Colonic mucosa (tissue), 4 donors: ENCODE results near the gene PML. TPM values are rescaled to one million over a fixed set of nuclear protein-coding genes. Genes with fewer than 3 reads are reported as not detected.

Source experiments
- DNase-seq: peaks from one replicate; pipeline ENCODE4 v3.0.0-alpha.2; 2020
- H3K27ac ChIP-seq: fragments of 200-600 bp; one replicate; pipeline ENCODE4 v1.8.0; 2021
- H3K27me3 ChIP-seq: fragments of 200-600 bp; one replicate; pipeline ENCODE4 v1.8.0; 2021
- H3K36me3 ChIP-seq: fragments of 200-600 bp; one replicate; pipeline ENCODE4 v1.8.0; 2021
- H3K4me1 ChIP-seq: fragments of 200-600 bp; one replicate; pipeline ENCODE4 v1.8.0; 2021; ENCODE audit warnings: mild to moderate bottlenecking
- H3K4me3 ChIP-seq: fragments of 200-600 bp; one replicate; pipeline ENCODE4 v1.8.0; 2021
- H3K9ac ChIP-seq, 2 donors: one replicate each; pipeline ENCODE4 v1.7.0; 2013; ENCODE audit warnings: control low read depth in 2 of 2, low read depth in 2 of 2, low read length in 2 of 2
- H3K9me3 ChIP-seq: fragments of 200-600 bp; one replicate; pipeline ENCODE4 v1.8.0; 2021
- CTCF ChIP-seq: fragments of 200-600 bp; IDR thresholded peaks from one replicate; pipeline ENCODE4 v1.8.0; 2022; ENCODE audit warnings: antibody characterized with exemption, mild to moderate bottlenecking
- intact Hi-C: fragments of 100-400 bp; cut with DNase I; formaldehyde crosslinking; loops from one replicate; pipeline ENCODE4 v1.14.1; 2022
- total RNA-seq, 2 donors: library from RNA; stranded (reverse); fragmentation: NEBNext Ultra II Directional in 1 of 2; extraction: Animal tissue kit (Norgen Biotek cat#: 25700) in 1 of 2; gene quantifications; one replicate each; pipeline ENCODE4 v1.2.1, GENCODE V29; 2021
- donor health status: healthy.
- donor health status: DM: no; HTN: no; CAD: no.
- donor health status: DM: no; HTN: no; CAD: no.

Gene PML
- total RNA-seq, 2 donors from 2014 or later: 27.0 to 31.3 TPM

- intact Hi-C loops: no loop called here
- no peak for TF ChIP-seq CTCF
- H3K36me3 ChIP-seq: no peaks in the 10 kb centered on the region
- no peak overlapping the region for H3K9ac ChIP-seq
- H3K27ac ChIP-seq: no peak overlapping the region
- no peaks in the 10 kb centered on the region for H3K27me3 ChIP-seq
- peaks cover 4% of the 10 kb centered on the region for H3K4me1 ChIP-seq
- DNase-seq: no peak
- no peak overlapping the region for H3K4me3 ChIP-seq
- no peaks in the 10 kb centered on the region for H3K9me3 ChIP-seq
Observed at GRCh38 chr15:73948396-73948795, 46.1 kb upstream of the PML start.

- no peak for DNase-seq
- intact Hi-C loops: no loop called here
- no peak overlapping the region for H3K9ac ChIP-seq
- H3K27me3 ChIP-seq: no peaks in the 10 kb centered on the region
- no peak overlapping the region for H3K4me3 ChIP-seq
- H3K4me1 ChIP-seq: peaks cover 4% of the 10 kb centered on the region
- no peaks in the 10 kb centered on the region for H3K9me3 ChIP-seq
- H3K27ac ChIP-seq: no peak overlapping the region
- H3K36me3 ChIP-seq: no peaks in the 10 kb centered on the region
- no peak for TF ChIP-seq CTCF
Observed at GRCh38 chr15:73948982-73949381, 45.5 kb upstream of the PML start.

DNA sequence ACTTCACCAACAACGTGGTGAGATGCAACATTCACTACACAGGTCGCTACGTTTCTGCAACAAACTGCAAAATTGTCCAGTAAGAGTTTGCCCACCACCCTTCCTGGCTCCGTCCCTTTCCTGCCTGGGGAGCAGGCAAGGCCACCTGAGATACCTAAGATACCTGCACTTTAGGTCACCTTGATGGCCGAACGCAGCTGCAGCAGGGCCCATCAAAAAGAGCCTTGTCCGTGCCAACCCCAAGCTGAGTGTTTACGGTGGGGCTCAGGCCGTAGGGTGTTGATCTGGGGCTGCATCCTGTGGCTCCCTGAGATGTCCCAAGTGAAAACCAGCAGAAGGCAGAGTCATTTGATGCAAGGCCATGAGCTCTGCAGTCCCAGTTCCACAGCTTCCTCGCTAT lies 45.0 kb upstream of the PML start:
- H3K36me3 ChIP-seq: no peaks in the 10 kb centered on the region
- peaks cover 4% of the 10 kb centered on the region for H3K4me1 ChIP-seq
- H3K9me3 ChIP-seq: no peaks in the 10 kb centered on the region
- intact Hi-C loops: no loop called here
- H3K27me3 ChIP-seq: no peaks in the 10 kb centered on the region
- no peak overlapping the region for H3K9ac ChIP-seq
- H3K4me3 ChIP-seq: no peak overlapping the region
- H3K27ac ChIP-seq: no peak overlapping the region
- no peak for TF ChIP-seq CTCF
- DNase-seq: no peak

DNA sequence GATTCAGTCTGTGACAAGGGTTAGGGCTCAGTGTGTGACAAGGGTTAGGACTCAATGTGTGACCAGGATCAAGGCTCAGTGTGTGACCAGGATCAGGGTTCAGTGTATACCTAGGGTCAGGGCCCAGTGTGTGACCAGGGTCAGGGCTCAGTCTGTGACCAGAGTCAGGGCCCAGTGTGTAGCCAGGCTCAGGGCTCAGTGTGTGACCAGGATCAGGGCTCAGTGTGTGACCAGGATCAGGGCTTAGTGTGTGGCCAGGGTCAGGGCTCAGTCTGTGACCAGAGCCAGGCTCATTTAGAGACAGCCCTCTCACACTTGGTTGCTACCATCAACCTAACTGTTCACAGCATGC lies 44.1 kb upstream of the PML start:
- H3K9me3 ChIP-seq: no peaks in the 10 kb centered on the region
- H3K4me1 ChIP-seq: peaks cover 4% of the 10 kb centered on the region
- no peaks in the 10 kb centered on the region for H3K36me3 ChIP-seq
- intact Hi-C loops: no loop called here
- H3K27ac ChIP-seq: no peak overlapping the region
- H3K27me3 ChIP-seq: no peaks in the 10 kb centered on the region
- DNase-seq: no peak
- TF ChIP-seq CTCF: no peak
- no peak overlapping the region for H3K4me3 ChIP-seq
- H3K9ac ChIP-seq: no peak overlapping the region

- intact Hi-C loops: no loop called here
- peak; percentile 80 for DNase-seq
- H3K9me3 ChIP-seq: no peaks in the 10 kb centered on the region
- H3K27me3 ChIP-seq: no peaks in the 10 kb centered on the region
- H3K27ac ChIP-seq: peak overlapping the region; percentile 75
- peaks cover 4% of the 10 kb centered on the region for H3K4me1 ChIP-seq
- no peak overlapping the region for H3K4me3 ChIP-seq
- TF ChIP-seq CTCF: peak; percentile 53
- H3K36me3 ChIP-seq: no peaks in the 10 kb centered on the region
- H3K9ac ChIP-seq: peak overlapping the region; percentile 13 to 44
Observed at GRCh38 chr15:73950831-73951561, 43.5 kb upstream of the PML start.
